GM12878 (cell line): ENCODE results near the gene PBOV1. TPM values are rescaled to one million over a fixed set of nuclear protein-coding genes. Genes with fewer than 3 reads are reported as not detected.

Experiments used
- ATAC-seq: fragments of 200-7000 bp; cut with Tn5 transposase; 3 replicates; pipeline ENCODE4 v1.9.1; 2020; ENCODE audit warnings: mild to moderate bottlenecking, moderate library complexity
- BruUV-seq: library from RNA; stranded (reverse); fragments of 400-500 nt; replicated peaks from 2 replicates; lab custom pipeline; 2021; lab: Mats Ljungman, UMichigan
- CTCF ChIA-PET: fragments of 300-600 bp; sonication (Branson Sonifier 250); formaldehyde crosslinking; extraction: SDS; loops from one replicate; lab custom pipeline; 2021; ENCODE audit warnings: inconsistent platforms; lab: Yijun Ruan, JAX
- POLR2A ChIA-PET: fragments of 350-600 bp; formaldehyde crosslinking; extraction: SDS; loops from one replicate; lab custom pipeline; 2021; ENCODE audit warnings: inconsistent platforms; lab: Charles Lee
- RAD21 ChIA-PET: fragments of 300-600 bp; sonication (Branson Sonifier 250); formaldehyde crosslinking; loops from one replicate; lab custom pipeline; 2023; ENCODE audit warnings: antibody characterized with exemption; ENCODE audit not compliant: unreplicated experiment; lab: Charles Lee
- SMC1A ChIA-PET: fragments of 300-600 bp; sonication (Branson Sonifier 250); formaldehyde crosslinking; loops from one replicate; lab custom pipeline; 2023; ENCODE audit not compliant: unreplicated experiment, uncharacterized antibody; lab: Charles Lee
- DNase-seq: peaks from one replicate; pipeline ENCODE4 v3.0.0-alpha.2; 2011; ENCODE audit warnings: low read depth, low spot score
- FAIRE-seq: peaks from 3 replicates; lab custom pipeline; 2011; peaks lifted over from hg19 to GRCh38; lab: Jason Lieb, UNC
- H2AFZ ChIP-seq: 2 replicates; pipeline ENCODE4 v1.6.0; 2011; ENCODE audit warnings: low read depth, low read length, control low read depth; ENCODE audit not compliant: control insufficient read depth
- H3K27ac ChIP-seq: 2 replicates; pipeline ENCODE4 v1.5.1; 2011; ENCODE audit warnings: control low read depth; ENCODE audit not compliant: control insufficient read depth, insufficient read depth
- H3K27me3 ChIP-seq, 2 experiments: replicated peaks in 1 of 2; 2 replicates each; pipeline versions ENCODE4 v1.6.0 to v1.6.1; 2011; ENCODE audit warnings: low read length in 1 of 2; ENCODE audit not compliant: control insufficient read depth in 2 of 2, insufficient read depth in 2 of 2
- H3K36me3 ChIP-seq, 2 experiments: 2 replicates each; pipeline ENCODE4 v1.5.1; 2011; ENCODE audit warnings: low read length in 1 of 2; ENCODE audit not compliant: control insufficient read depth in 2 of 2, insufficient read depth in 2 of 2
- H3K4me1 ChIP-seq: 2 replicates; pipeline ENCODE4 v1.6.1; 2011; ENCODE audit warnings: mild to moderate bottlenecking, low read length, moderate library complexity, mixed read lengths; ENCODE audit not compliant: control insufficient read depth, insufficient read depth
- H3K4me2 ChIP-seq: 2 replicates; pipeline ENCODE4 v1.6.0; 2011; ENCODE audit warnings: control low read depth; ENCODE audit not compliant: control insufficient read depth, insufficient read depth
- H3K4me3 ChIP-seq: fragments of 200-600 bp; sonication (generic); 2 replicates; pipeline ENCODE4 v1.5.1; 2016
- H3K79me2 ChIP-seq: 2 replicates; pipeline ENCODE4 v1.6.0; 2011; ENCODE audit warnings: low read length; ENCODE audit not compliant: control insufficient read depth, insufficient read depth
- H3K9ac ChIP-seq: 2 replicates; pipeline ENCODE4 v1.8.0; 2011; ENCODE audit warnings: low read length, control low read depth, mixed read lengths; ENCODE audit not compliant: control insufficient read depth, insufficient read depth
- H3K9me3 ChIP-seq: replicated peaks from 3 replicates; pipeline ENCODE4 v1.5.1; 2011; ENCODE audit warnings: mild to moderate bottlenecking, low read length; ENCODE audit not compliant: control insufficient read depth, insufficient read depth
- H4K20me1 ChIP-seq: 2 replicates; pipeline ENCODE4 v1.6.0; 2011; ENCODE audit not compliant: control insufficient read depth, insufficient read depth
- CREB1 ChIP-seq: IDR thresholded peaks from 2 replicates; pipeline ENCODE4 v1.6.1; 2012; ENCODE audit warnings: low read depth, mild to moderate bottlenecking, inconsistent platforms
- FOS ChIP-seq: IDR thresholded peaks from 3 replicates; pipeline ENCODE4 v1.6.1; 2011; ENCODE audit warnings: borderline replicate concordance; ENCODE audit not compliant: insufficient read length; ENCODE audit errors: extremely low read depth
- PAX5 ChIP-seq: IDR thresholded peaks from 2 replicates; pipeline ENCODE4 v1.6.1; 2011; ENCODE audit warnings: low read depth, low read length, borderline replicate concordance
- SUZ12 ChIP-seq: fragments of 200-600 bp; sonication (generic); IDR thresholded peaks from one replicate; pipeline ENCODE4 v1.6.1; 2018; ENCODE audit warnings: antibody characterized with exemption, mild to moderate bottlenecking; ENCODE audit not compliant: unreplicated experiment
- TBL1XR1 ChIP-seq: IDR thresholded peaks from 2 replicates; pipeline ENCODE4 v1.6.1; 2012; ENCODE audit warnings: low read depth, low read length, improper control_type of control experiment
- ZBED1 ChIP-seq: IDR thresholded peaks from 2 replicates; pipeline ENCODE4 v1.6.1; 2016; ENCODE audit warnings: borderline replicate concordance
- ZNF24 ChIP-seq: fragments of 450-650 bp; IDR thresholded peaks from 2 replicates; pipeline ENCODE4 v1.6.1; 2017; ENCODE audit warnings: antibody characterized with exemption, mild to moderate bottlenecking
- WGBS: methylation state at CpG from one replicate; pipeline ENCODE4 v1.1.6; 2016; ENCODE audit warnings: low lambda C conversion rate; ENCODE audit not compliant: insufficient replicate concordance, insufficient coverage; ENCODE audit errors: missing lambda C conversion rate; 5-methylcytosine and 5-hydroxymethylcytosine counted together
- in situ Hi-C: fragments of 300-500 bp; cut with MboI; formaldehyde crosslinking; loops from 9 replicates; pipeline ENCODE4 v1.14.3; 2018; ENCODE audit warnings: mixed read lengths
- intact Hi-C: fragments of 100-400 bp; cut with micrococcal nuclease; formaldehyde crosslinking; loops from one replicate; pipeline ENCODE4 v1.14.2; 2022; ENCODE audit not compliant: unreplicated experiment
- polyA plus RNA-seq, 11 experiments: library from polyadenylated mRNA; depleted of rRNA in 4 of 11; unstranded in 6 of 11; stranded (reverse) in 5 of 11; fragments of >200 nt; fragmentation: Nextera tagmentation in 4 of 11; fragmentation: Illumina TruSeq in 1 of 11; extraction: Ambion mirVana in 4 of 11; extraction: Trizol in 1 of 11; gene quantifications; 1 replicate in 1 of 11; 2 replicates in 10 of 11; pipeline versions ENCODE4 v1.2.1 to v1.2.3, GENCODE V29; 2011 to 2016; ENCODE audit warnings: inconsistent platforms in 2 of 11, missing spikeins in 2 of 11, low read depth in 1 of 11
- total RNA-seq, 4 experiments: library from RNA; depleted of rRNA in 3 of 4; stranded (reverse); fragments of >200 nt in 3 of 4; fragmentation: Illumina TruSeq in 1 of 4; extraction: Trizol in 1 of 4; gene quantifications; 2 replicates each; pipeline versions ENCODE4 v1.2.1 to v1.2.3, GENCODE V29; 2013 to 2021
- TF ChIP-seq, protein P1 (sequence below): fragments of 450-650 bp; formaldehyde crosslinking; IDR thresholded peaks from 2 replicates; pipeline ENCODE4 v1.4.0; 2020; ENCODE audit warnings: mild to moderate bottlenecking, moderate library complexity

PBOV1 gene
- total and polyA plus RNA-seq, 10 of the 15 experiments (the other 5 are each of a cell fraction or from before 2014, with no cell fraction given): not detected

DNA sequence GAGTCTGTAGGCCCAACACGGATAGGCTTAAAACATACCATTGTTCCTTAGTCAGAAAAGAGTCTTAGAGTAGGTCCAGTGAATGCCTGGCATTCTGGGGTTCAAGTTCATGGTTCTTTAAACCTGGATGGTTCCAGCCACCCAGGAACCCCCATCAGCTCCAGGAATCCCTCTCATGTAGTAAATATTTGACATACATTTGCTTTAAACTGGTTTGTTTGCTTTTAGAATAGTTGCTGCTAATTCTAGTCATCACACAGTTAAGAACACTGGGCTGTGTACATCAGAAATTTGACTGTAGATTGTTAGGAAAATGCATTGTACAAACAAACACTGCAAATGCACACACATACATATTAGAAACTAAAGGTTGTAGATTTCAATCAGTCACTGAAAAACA lies 30.6 kb upstream of the PBOV1 start (continued):
- TF ChIP-seq, protein P1, sequence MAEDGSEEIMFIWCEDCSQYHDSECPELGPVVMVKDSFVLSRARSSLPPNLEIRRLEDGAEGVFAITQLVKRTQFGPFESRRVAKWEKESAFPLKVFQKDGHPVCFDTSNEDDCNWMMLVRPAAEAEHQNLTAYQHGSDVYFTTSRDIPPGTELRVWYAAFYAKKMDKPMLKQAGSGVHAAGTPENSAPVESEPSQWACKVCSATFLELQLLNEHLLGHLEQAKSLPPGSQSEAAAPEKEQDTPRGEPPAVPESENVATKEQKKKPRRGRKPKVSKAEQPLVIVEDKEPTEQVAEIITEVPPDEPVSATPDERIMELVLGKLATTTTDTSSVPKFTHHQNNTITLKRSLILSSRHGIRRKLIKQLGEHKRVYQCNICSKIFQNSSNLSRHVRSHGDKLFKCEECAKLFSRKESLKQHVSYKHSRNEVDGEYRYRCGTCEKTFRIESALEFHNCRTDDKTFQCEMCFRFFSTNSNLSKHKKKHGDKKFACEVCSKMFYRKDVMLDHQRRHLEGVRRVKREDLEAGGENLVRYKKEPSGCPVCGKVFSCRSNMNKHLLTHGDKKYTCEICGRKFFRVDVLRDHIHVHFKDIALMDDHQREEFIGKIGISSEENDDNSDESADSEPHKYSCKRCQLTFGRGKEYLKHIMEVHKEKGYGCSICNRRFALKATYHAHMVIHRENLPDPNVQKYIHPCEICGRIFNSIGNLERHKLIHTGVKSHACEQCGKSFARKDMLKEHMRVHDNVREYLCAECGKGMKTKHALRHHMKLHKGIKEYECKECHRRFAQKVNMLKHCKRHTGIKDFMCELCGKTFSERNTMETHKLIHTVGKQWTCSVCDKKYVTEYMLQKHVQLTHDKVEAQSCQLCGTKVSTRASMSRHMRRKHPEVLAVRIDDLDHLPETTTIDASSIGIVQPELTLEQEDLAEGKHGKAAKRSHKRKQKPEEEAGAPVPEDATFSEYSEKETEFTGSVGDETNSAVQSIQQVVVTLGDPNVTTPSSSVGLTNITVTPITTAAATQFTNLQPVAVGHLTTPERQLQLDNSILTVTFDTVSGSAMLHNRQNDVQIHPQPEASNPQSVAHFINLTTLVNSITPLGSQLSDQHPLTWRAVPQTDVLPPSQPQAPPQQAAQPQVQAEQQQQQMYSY (CRISPR knock-in tag): no peak

DNA sequence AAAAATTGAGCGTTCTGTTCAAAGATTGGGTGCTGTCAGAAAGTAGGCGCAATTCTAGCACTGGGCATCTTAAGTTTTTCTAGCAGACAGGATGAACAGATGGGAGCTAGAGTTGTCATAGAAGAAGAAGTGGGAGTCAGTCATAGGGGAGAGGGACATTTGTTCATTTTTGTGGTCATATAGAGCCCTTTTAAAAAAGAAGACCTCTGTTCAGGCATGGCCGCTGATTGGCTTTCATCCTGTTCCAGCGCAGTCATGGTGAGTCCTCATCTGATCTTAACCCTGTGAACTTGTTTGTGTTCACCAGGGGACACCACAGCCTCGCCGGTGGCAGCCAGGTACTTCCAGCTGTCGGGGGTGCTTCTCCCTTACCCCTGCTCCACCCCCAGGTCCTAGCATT lies 29.7 kb upstream of the PBOV1 start:
- BruUV-seq: no TSS peak
- H2AFZ ChIP-seq: no peak overlapping the region
- ChIA-PET RAD21 (no interaction called here), CTCF (interaction anchor here (1.1 kb wide), 1 partner anchor 40 kb away, joined by 3 read pairs; no protein-coding TSS in a partner anchor), POLR2A (no interaction called here), SMC1A (interaction anchor here (0.9 kb wide), 1 partner anchor 8 kb away, joined by 3 read pairs; no protein-coding TSS in a partner anchor)
- no peak overlapping the region for H3K4me3 ChIP-seq
- in situ Hi-C loops (no loop called here), intact Hi-C loops (no loop called here)
- FAIRE-seq: no peak
- H3K9me3 ChIP-seq: no peaks in the 10 kb centered on the region
- H3K4me2 ChIP-seq: no peak overlapping the region
- H3K9ac ChIP-seq: no peak overlapping the region
- H3K4me1 ChIP-seq: no peaks in the 10 kb centered on the region
- no peaks in the 10 kb centered on the region for H3K79me2 ChIP-seq
- no peak for DNase-seq
- WGBS: 28% methylated on average over 7 of the region's 7 CpGs
- no peaks in the 10 kb centered on the region for H4K20me1 ChIP-seq
- no peak for ATAC-seq
- no peaks in the 10 kb centered on the region for H3K36me3 ChIP-seq
- TF ChIP-seq SUZ12 (no peak), ZBED1 (no peak), FOS (no peak), CREB1 (no peak), PAX5 (no peak), TBL1XR1 (no peak), ZNF24 (no peak)
- H3K27me3 ChIP-seq: peaks cover 0 to 2% of the 10 kb centered on the region in 2 experiments; a peak in 1 of 4 replicates
- no peak overlapping the region for H3K27ac ChIP-seq
